ENCODE data around the gene SURF4. TPM values are rescaled to one million over a fixed set of nuclear protein-coding genes. Genes with fewer than 3 reads are reported as not detected.

The SURF4 gene
- total and polyA plus RNA-seq, 2 of the 13 experiments (the other 11 are each of a cell fraction or from before 2014, with no cell fraction given): 220 to 265 TPM

- TF ChIP-seq ZBTB10 (CRISPR knock-in tag; IDR thresholded peaks at IDR 0.05; ENCODE audit: borderline replicate concordance): no peak
- no peak for TF ChIP-seq PRDM15 (CRISPR knock-in tag; IDR thresholded peaks at IDR 0.05)
- TF ChIP-seq HNF1B (CRISPR knock-in tag; IDR thresholded peaks at IDR 0.05): no peak
- no peak for TF ChIP-seq HDAC1 (CRISPR knock-in tag; IDR thresholded peaks at IDR 0.05)
- no peak for TF ChIP-seq GPBP1L1 (CRISPR knock-in tag; IDR thresholded peaks at IDR 0.05)
- no peak for TF ChIP-seq CREBL2 (CRISPR knock-in tag; IDR thresholded peaks at IDR 0.05; ENCODE audit: borderline replicate concordance)
- no peak for TF ChIP-seq SIN3A (IDR thresholded peaks at IDR 0.05; ENCODE audit: borderline replicate concordance, low read depth, low read length)
- TF ChIP-seq ZFYVE20 (CRISPR knock-in tag; IDR thresholded peaks at IDR 0.05; ENCODE audit: borderline replicate concordance, low read depth): no peak
- TF ChIP-seq HOXA9 (CRISPR knock-in tag; IDR thresholded peaks at IDR 0.05; ENCODE audit: borderline replicate concordance): no peak
- TF ChIP-seq ZSCAN22 (CRISPR knock-in tag; IDR thresholded peaks at IDR 0.05): no peak
- no peak for TF ChIP-seq FOXK1 (CRISPR knock-in tag; IDR thresholded peaks at IDR 0.05; ENCODE audit: borderline replicate concordance, low read depth)
- no peak for TF ChIP-seq ZMYM3 (CRISPR knock-in tag; IDR thresholded peaks at IDR 0.05)
- TF ChIP-seq IKZF4 (CRISPR knock-in tag; IDR thresholded peaks at IDR 0.05; ENCODE audit: borderline replicate concordance, low read depth, not compliant biosample characterization): no peak
- TF ChIP-seq ZBTB26 (CRISPR knock-in tag; IDR thresholded peaks at IDR 0.05; ENCODE audit: borderline replicate concordance): no peak
- TF ChIP-seq IRF9 (CRISPR knock-in tag; IDR thresholded peaks at IDR 0.05; ENCODE audit: borderline replicate concordance): no peak
- TF ChIP-seq DRAP1 (CRISPR knock-in tag; IDR thresholded peaks at IDR 0.05): no peak
Measured at GRCh38 chr9:133323211-133323610, 52.6 kb downstream of the SURF4 start (continued).
